Mesothelial cell of epicardium (in vitro differentiated cells): Measurements from ENCODE around the gene PRICKLE4. TPM values are rescaled to one million over a fixed set of nuclear protein-coding genes. Genes with fewer than 3 reads are reported as not detected.

Experiments used
- DNase-seq, 2 experiments: peaks; one replicate each; pipeline ENCODE4 v3.0.0; 2021; ENCODE audit warnings: low spot score in 2 of 2; ENCODE audit not compliant: unreplicated experiment in 2 of 2
- H3K27ac Mint-ChIP-seq: 2 replicates; pipeline ENCODE4 v1.8.0; 2021; ENCODE audit warnings: mixed read lengths
- H3K27me3 Mint-ChIP-seq: 2 replicates; pipeline ENCODE4 v1.8.0; 2021; ENCODE audit warnings: low read depth, mixed read lengths
- H3K36me3 Mint-ChIP-seq: 2 replicates; pipeline ENCODE4 v1.8.0; 2021; ENCODE audit warnings: mixed read lengths
- H3K4me1 Mint-ChIP-seq: 2 replicates; pipeline ENCODE4 v1.8.0; 2021; ENCODE audit warnings: mixed read lengths
- H3K4me3 Mint-ChIP-seq: 2 replicates; pipeline ENCODE4 v1.8.0; 2021; ENCODE audit warnings: mild to moderate bottlenecking, moderate library complexity, mixed read lengths
- H3K9me3 Mint-ChIP-seq: 2 replicates; pipeline ENCODE4 v1.8.0; 2021; ENCODE audit warnings: mixed read lengths
- CTCF ChIP-seq: fragments of 200-600 bp; sonication (generic); IDR thresholded peaks from one replicate; pipeline ENCODE4 v1.5.0; 2021; ENCODE audit warnings: antibody characterized with exemption; ENCODE audit not compliant: unreplicated experiment
- total RNA-seq: library from RNA; stranded (reverse); gene quantifications from 3 replicates; pipeline ENCODE4 v1.2.1, GENCODE V29; 2021

The PRICKLE4 gene
- total RNA-seq, 1 donor from 2014 or later, result 4.5 TPM

GRCh38 chr6:41767112-41767833 is 13.3 kb upstream of the PRICKLE4 start:
- Mint-ChIP-seq H3K9me3 (no peaks in the 10 kb centered on the region), H3K4me1 (peaks cover 30% of the 10 kb centered on the region), H3K4me3 (no peak overlapping the region), H3K27me3 (peaks cover 42% of the 10 kb centered on the region), H3K36me3 (peaks cover 8% of the 10 kb centered on the region), H3K27ac (peak overlapping the region; percentile 66)
- TF ChIP-seq CTCF, result no peak
- DNase-seq, result peak in 1 of 2 experiments; percentile 69

GRCh38 chr6:41768545-41769308 is 11.9 kb upstream of the PRICKLE4 start:
- H3K9me3 Mint-ChIP-seq, result no peaks in the 10 kb centered on the region

GRCh38 chr6:41769376-41769775 is 11.2 kb upstream of the PRICKLE4 start:
- no peak for DNase-seq
- Mint-ChIP-seq H3K4me3 (no peak overlapping the region), H3K27me3 (peaks cover 28% of the 10 kb centered on the region), H3K27ac (no peak overlapping the region), H3K36me3 (peaks cover 16% of the 10 kb centered on the region), H3K9me3 (no peaks in the 10 kb centered on the region), H3K4me1 (peaks cover 25% of the 10 kb centered on the region)
- TF ChIP-seq CTCF, result no peak

More at GRCh38 chr6:41768545-41769308, 11.9 kb upstream of the PRICKLE4 start:
- Mint-ChIP-seq H3K4me3 (no peak overlapping the region), H3K36me3 (peaks cover 13% of the 10 kb centered on the region), H3K4me1 (peaks cover 25% of the 10 kb centered on the region), H3K27ac (peak overlapping the region; percentile 30), H3K27me3 (peaks cover 34% of the 10 kb centered on the region)
- no peak for DNase-seq
- no peak for TF ChIP-seq CTCF

GRCh38 chr6:41770381-41771057 is 10.1 kb upstream of the PRICKLE4 start:
- Mint-ChIP-seq H3K4me1 (peaks cover 25% of the 10 kb centered on the region), H3K4me3 (no peak overlapping the region), H3K36me3 (peaks cover 24% of the 10 kb centered on the region), H3K27ac (no peak overlapping the region), H3K27me3 (peaks cover 20% of the 10 kb centered on the region), H3K9me3 (no peaks in the 10 kb centered on the region)
- DNase-seq, result no peak
- TF ChIP-seq CTCF, result no peak

GRCh38 chr6:41771058-41771983 is 9.3 kb upstream of the PRICKLE4 start:
- Mint-ChIP-seq H3K27ac (no peak overlapping the region), H3K36me3 (peaks cover 24% of the 10 kb centered on the region), H3K4me1 (peaks cover 25% of the 10 kb centered on the region)

More at GRCh38 chr6:41771058-41771983, 9.3 kb upstream of the PRICKLE4 start:
- Mint-ChIP-seq H3K4me3 (no peak overlapping the region), H3K9me3 (no peaks in the 10 kb centered on the region), H3K27me3 (peaks cover 13% of the 10 kb centered on the region)
- TF ChIP-seq CTCF, result no peak
- no peak for DNase-seq
